Astrocyte (in vitro differentiated cells and primary cell): Measurements from ENCODE around the gene PLEKHG4B. TPM values are rescaled to one million over a fixed set of nuclear protein-coding genes. Genes with fewer than 3 reads are reported as not detected.
"Not testable (repeated sequence)": the region's sequence is repeated elsewhere in the genome, so short reads cannot be mapped to it uniquely, and the experiment has no call there.

ENCODE experiments used
- DNase-seq: peaks from one replicate; pipeline ENCODE4 v3.0.0-alpha.2; 2010; ENCODE audit warnings: low read depth
- FAIRE-seq: peaks from 2 replicates; lab custom pipeline; 2011; peaks lifted over from hg19 to GRCh38; lab: Jason Lieb, UNC
- H2AFZ ChIP-seq: 2 replicates; pipeline ENCODE4 v1.6.0; 2012; ENCODE audit warnings: low read depth, low read length, inconsistent platforms
- H3K27ac ChIP-seq: 2 replicates; pipeline ENCODE4 v1.5.1; 2011; ENCODE audit warnings: low read depth, low read length, inconsistent platforms
- H3K27me3 ChIP-seq: 2 replicates; pipeline ENCODE4 v1.6.0; 2011; ENCODE audit warnings: low read length, inconsistent platforms; ENCODE audit not compliant: insufficient read depth
- H3K36me3 ChIP-seq: 2 replicates; pipeline ENCODE4 v1.5.1; 2011; ENCODE audit warnings: low read length, inconsistent platforms; ENCODE audit not compliant: insufficient read depth
- H3K4me1 ChIP-seq: 2 replicates; pipeline ENCODE4 v1.5.1; 2011; ENCODE audit warnings: low read length, inconsistent platforms; ENCODE audit not compliant: insufficient read depth
- H3K4me2 ChIP-seq: 2 replicates; pipeline ENCODE4 v1.6.0; 2012; ENCODE audit warnings: low read length, inconsistent platforms
- H3K4me3 ChIP-seq: 2 replicates; pipeline ENCODE4 v1.5.1; 2011; ENCODE audit warnings: low read depth, mild to moderate bottlenecking, low read length, inconsistent platforms; ENCODE audit not compliant: insufficient read depth
- H3K79me2 ChIP-seq: 2 replicates; pipeline ENCODE4 v1.6.0; 2012; ENCODE audit warnings: mild to moderate bottlenecking, low read length, inconsistent platforms; ENCODE audit not compliant: insufficient read depth
- H3K9ac ChIP-seq: 2 replicates; pipeline ENCODE4 v1.6.0; 2012; ENCODE audit warnings: mild to moderate bottlenecking, low read length, inconsistent platforms
- H3K9me3 ChIP-seq: 2 replicates; pipeline ENCODE4 v1.5.1; 2012; ENCODE audit warnings: low read depth, mild to moderate bottlenecking, low read length, inconsistent platforms; ENCODE audit not compliant: insufficient read depth
- H4K20me1 ChIP-seq: 2 replicates; pipeline ENCODE4 v1.6.0; 2012; ENCODE audit warnings: low read length, inconsistent platforms; ENCODE audit not compliant: insufficient read depth
- H3K27ac Mint-ChIP-seq: one replicate; pipeline ENCODE4 v1.8.0; 2021; ENCODE audit warnings: mild to moderate bottlenecking, mixed read lengths; ENCODE audit not compliant: unreplicated experiment
- H3K27me3 Mint-ChIP-seq: one replicate; pipeline ENCODE4 v1.8.0; 2021; ENCODE audit warnings: low read depth, mixed read lengths; ENCODE audit not compliant: unreplicated experiment
- H3K36me3 Mint-ChIP-seq: one replicate; pipeline ENCODE4 v1.8.0; 2021; ENCODE audit warnings: low read depth, mixed read lengths; ENCODE audit not compliant: unreplicated experiment
- H3K4me1 Mint-ChIP-seq: one replicate; pipeline ENCODE4 v1.8.0; 2021; ENCODE audit warnings: low read depth, mixed read lengths; ENCODE audit not compliant: unreplicated experiment
- H3K4me3 Mint-ChIP-seq: one replicate; pipeline ENCODE4 v1.8.0; 2021; ENCODE audit warnings: mild to moderate bottlenecking, moderate library complexity, mixed read lengths; ENCODE audit not compliant: unreplicated experiment
- H3K9me3 Mint-ChIP-seq: one replicate; pipeline ENCODE4 v1.8.0; 2021; ENCODE audit warnings: mild to moderate bottlenecking, mixed read lengths; ENCODE audit not compliant: unreplicated experiment
- CTCF ChIP-seq: IDR thresholded peaks from 2 replicates; pipeline ENCODE4 v1.5.1; 2011; ENCODE audit warnings: low read depth, mild to moderate bottlenecking, inconsistent platforms, low read length, moderate library complexity; ENCODE audit not compliant: insufficient read depth
- EZH2 ChIP-seq: IDR thresholded peaks from 2 replicates; pipeline ENCODE4 v1.6.1; 2012; ENCODE audit warnings: mild to moderate bottlenecking, low read length, inconsistent platforms; ENCODE audit not compliant: insufficient read depth
- total RNA-seq: library from RNA; stranded (reverse); gene quantifications from 2 replicates; pipeline ENCODE4 v1.2.1, GENCODE V29; 2021

The PLEKHG4B gene
- total RNA-seq, 1 donor from 2014 or later, result 8.1 TPM

DNA sequence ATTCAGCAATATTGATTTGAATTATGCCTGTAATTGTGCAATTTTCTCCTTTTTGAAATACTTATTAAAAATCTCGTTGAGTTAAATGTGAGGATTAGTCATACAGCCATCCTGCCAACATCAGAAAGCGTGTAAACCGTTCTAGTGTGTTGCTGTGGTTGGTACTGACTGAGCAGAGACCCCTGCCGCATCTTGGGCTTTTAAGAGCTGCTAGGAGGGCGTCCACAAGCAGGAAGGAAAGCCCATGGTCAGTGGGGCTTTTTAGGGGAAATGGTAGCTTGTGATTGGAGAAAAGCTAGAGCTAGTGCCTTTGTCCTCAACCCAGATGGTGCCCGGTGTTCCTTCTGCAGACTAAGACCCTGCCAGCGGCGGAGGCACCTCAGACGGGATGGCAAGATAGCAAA, 127.5 kb downstream of the PLEKHG4B start:
- Mint-ChIP-seq H3K27me3 (no peaks in the 10 kb centered on the region), H3K36me3 (peaks cover 4% of the 10 kb centered on the region)

DNA sequence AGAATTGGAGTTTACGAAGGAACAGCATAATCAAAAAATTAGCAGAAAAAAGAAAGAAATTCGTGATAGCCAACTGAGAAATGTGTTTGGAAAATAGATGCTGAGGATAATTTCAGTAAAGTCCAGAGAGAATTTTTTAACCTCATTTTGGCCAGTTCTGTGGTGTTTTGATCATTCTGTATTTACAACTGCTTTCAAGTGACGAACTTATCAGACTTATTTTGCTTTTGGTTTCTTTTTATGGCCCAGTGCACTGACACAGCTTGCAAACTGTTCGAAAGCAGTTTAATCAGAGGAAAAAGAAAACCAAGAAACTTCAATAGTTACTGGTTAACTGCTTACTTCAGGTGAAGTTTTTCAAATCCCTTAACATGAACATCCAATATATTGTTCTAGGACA, 128.0 kb downstream of the PLEKHG4B start:
- H3K4me1 Mint-ChIP-seq, result peaks cover 26% of the 10 kb centered on the region
- H3K4me2 ChIP-seq, result peak overlapping the region; percentile 92

More for the DNA sequence above, 127.5 kb downstream of the PLEKHG4B start:
- Histone ChIP-seq H3K9ac (peak overlapping the region; percentile 92), H3K27ac (peak overlapping the region; percentile 82), H3K4me1 (peaks cover 20% of the 10 kb centered on the region), H3K9me3 (no peaks in the 10 kb centered on the region), H2AFZ (no peak overlapping the region), H3K4me3 (peak overlapping the region; percentile 89), H4K20me1 (peaks cover 55% of the 10 kb centered on the region), H3K27me3 (no peaks in the 10 kb centered on the region), H3K4me2 (peak overlapping the region; percentile 92), H3K36me3 (no peaks in the 10 kb centered on the region), H3K79me2 (peaks cover 75% of the 10 kb centered on the region)
- Mint-ChIP-seq H3K9me3 (no peaks in the 10 kb centered on the region), H3K4me3 (peak overlapping the region; percentile 98), H3K27ac (peak overlapping the region; percentile 26), H3K4me1 (peaks cover 28% of the 10 kb centered on the region)
- DNase-seq (peak; percentile 48), FAIRE-seq (no peak)
- TF ChIP-seq EZH2, result no peak
- TF ChIP-seq CTCF, result no peak

GRCh38 chr5:222951-223715, 131.2 kb downstream of the PLEKHG4B start:
- not testable (repeated sequence) for H3K9me3 ChIP-seq

More for the DNA sequence above, 128.0 kb downstream of the PLEKHG4B start:
- Mint-ChIP-seq H3K36me3 (peaks cover 3% of the 10 kb centered on the region), H3K9me3 (no peaks in the 10 kb centered on the region), H3K27ac (no peak overlapping the region), H3K27me3 (no peaks in the 10 kb centered on the region), H3K4me3 (peak overlapping the region; percentile 98)
- DNase-seq (no peak), FAIRE-seq (no peak)
- peak overlapping the region; percentile 92 for H3K9ac ChIP-seq
- peaks cover 2% of the 10 kb centered on the region for H3K36me3 ChIP-seq
- H3K79me2 ChIP-seq, result peaks cover 80% of the 10 kb centered on the region
- peaks cover 20% of the 10 kb centered on the region for H3K4me1 ChIP-seq
- no peaks in the 10 kb centered on the region for H3K27me3 ChIP-seq
- no peak for TF ChIP-seq CTCF
- TF ChIP-seq EZH2, result no peak
- H2AFZ ChIP-seq, result no peak overlapping the region
- H3K4me3 ChIP-seq, result peak overlapping the region; percentile 89
- no peaks in the 10 kb centered on the region for H3K9me3 ChIP-seq
- peaks cover 60% of the 10 kb centered on the region for H4K20me1 ChIP-seq
- peak overlapping the region; percentile 82 for H3K27ac ChIP-seq

More at GRCh38 chr5:222951-223715, 131.2 kb downstream of the PLEKHG4B start:
- Histone ChIP-seq H3K79me2 (peaks cover 78% of the 10 kb centered on the region), H3K36me3 (peaks cover 16% of the 10 kb centered on the region), H3K4me1 (peaks cover 20% of the 10 kb centered on the region), H3K4me2 (peak overlapping the region; percentile 59), H4K20me1 (peaks cover 70% of the 10 kb centered on the region), H3K9ac (peak overlapping the region; percentile 28), H3K27ac (peak overlapping the region; percentile 3)
- not testable (repeated sequence) for H3K4me3 Mint-ChIP-seq, H3K27me3 ChIP-seq, H3K9me3 Mint-ChIP-seq, H2AFZ ChIP-seq, H3K27me3 Mint-ChIP-seq, H3K27ac Mint-ChIP-seq, FAIRE-seq, H3K4me3 ChIP-seq
- peaks cover 17% of the 10 kb centered on the region for H3K4me1 Mint-ChIP-seq
- peaks cover 11% of the 10 kb centered on the region for H3K36me3 Mint-ChIP-seq
- DNase-seq, result peak; percentile 9
